Uterus (tissue), 4 donors: ENCODE measurements around the gene RRAD. TPM values are rescaled to one million over a fixed set of nuclear protein-coding genes. Genes with fewer than 3 reads are reported as not detected.

Experiments
- DNase-seq, 2 donors: peaks; one replicate each; pipeline ENCODE4 v3.0.0-alpha.2; 2019 to 2020
- H3K27ac ChIP-seq, 2 donors: fragments of 200-600 bp; sonication (generic); 1 replicate in 1 of 2; 2 replicates in 1 of 2; pipeline ENCODE4 v1.5.1; 2016 to 2018
- H3K27me3 ChIP-seq, 2 donors: fragments of 200-600 bp; sonication (generic); one replicate each; pipeline ENCODE4 v1.5.1; 2018 to 2019; ENCODE audit warnings: control low read depth in 1 of 2
- H3K36me3 ChIP-seq, 2 donors: fragments of 200-600 bp; sonication (generic); one replicate each; pipeline ENCODE4 v1.5.1; 2019; ENCODE audit warnings: control low read depth in 1 of 2
- H3K4me1 ChIP-seq, 2 donors: fragments of 200-600 bp; sonication (generic); one replicate each; pipeline ENCODE4 v1.5.1; 2018 to 2019; ENCODE audit warnings: control low read depth in 1 of 2
- H3K4me3 ChIP-seq, 2 donors: fragments of 200-600 bp; sonication (generic); 1 replicate in 1 of 2; 2 replicates in 1 of 2; pipeline ENCODE4 v1.5.1; 2018 to 2019; ENCODE audit warnings: mild to moderate bottlenecking in 1 of 2
- H3K9me3 ChIP-seq, 2 donors: fragments of 200-600 bp; sonication (generic); one replicate each; pipeline ENCODE4 v1.5.1; 2019; ENCODE audit warnings: control low read depth in 1 of 2
- POLR2A ChIP-seq, 2 donors: fragments of 450-650 bp; IDR thresholded peaks; one replicate each; pipeline ENCODE4 v1.6.1; 2016; ENCODE audit warnings: antibody characterized with exemption in 2 of 2, mild to moderate bottlenecking in 1 of 2, moderate library complexity in 1 of 2
- intact Hi-C: fragments of 100-400 bp; cut with DNase I; formaldehyde crosslinking; loops from one replicate; pipeline ENCODE4 v1.15.1; 2023; ENCODE audit warnings: low total_unique reads
- total RNA-seq, 4 donors: library from RNA; depleted of rRNA in 3 of 4; stranded (reverse); fragments of >200 nt in 3 of 4; gene quantifications; one replicate each; pipeline versions ENCODE4 v1.1.0 to v1.2.4, GENCODE V29; 2014 to 2023
- TF ChIP-seq, protein P1 (sequence below), 4 experiments: fragments of 200-600 bp in 2 of 4; fragments of 450-650 bp in 2 of 4; sonication (generic) in 2 of 4; IDR thresholded peaks; one replicate each; pipeline ENCODE4 v1.5.1; 2016 to 2019; ENCODE audit warnings: antibody characterized with exemption in 4 of 4, mild to moderate bottlenecking in 2 of 4, moderate library complexity in 1 of 4
- donor health status: DM: yes; HTN: yes; CAD: no.

Gene RRAD
- total RNA-seq, 4 donors from 2014 or later = 7.5 to 32.8 (median 18.8) TPM

DNA sequence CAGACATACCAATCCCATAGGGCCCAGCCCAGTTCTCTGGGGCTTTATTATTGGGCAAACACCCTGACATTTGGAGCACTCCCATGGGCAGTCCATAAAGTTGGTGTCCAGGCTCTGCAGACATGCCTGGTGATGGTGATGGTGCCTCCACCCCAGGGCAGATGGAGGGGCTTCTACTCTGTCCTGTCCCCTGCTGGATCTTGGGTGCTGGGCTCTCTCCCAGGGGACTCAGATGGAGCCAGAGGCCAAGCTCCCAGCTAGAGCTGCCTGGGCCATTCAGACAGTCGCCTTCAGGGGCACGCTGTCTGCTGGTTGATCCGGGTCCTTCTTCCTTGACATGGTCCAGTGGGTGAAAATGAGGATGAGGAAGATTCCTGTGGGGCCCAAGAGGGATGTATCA lies 17.2 kb downstream of the RRAD start:
- no peak for DNase-seq
- Histone ChIP-seq H3K9me3 (no peaks in the 10 kb centered on the region), H3K36me3 (no peaks in the 10 kb centered on the region), H3K4me3 (no peak overlapping the region), H3K4me1 (no peaks in the 10 kb centered on the region), H3K27ac (peak overlapping the region in 1 of 2 donors; percentile 27), H3K27me3 (no peaks in the 10 kb centered on the region)
- intact Hi-C loops = no loop called here
- TF ChIP-seq, protein P1, sequence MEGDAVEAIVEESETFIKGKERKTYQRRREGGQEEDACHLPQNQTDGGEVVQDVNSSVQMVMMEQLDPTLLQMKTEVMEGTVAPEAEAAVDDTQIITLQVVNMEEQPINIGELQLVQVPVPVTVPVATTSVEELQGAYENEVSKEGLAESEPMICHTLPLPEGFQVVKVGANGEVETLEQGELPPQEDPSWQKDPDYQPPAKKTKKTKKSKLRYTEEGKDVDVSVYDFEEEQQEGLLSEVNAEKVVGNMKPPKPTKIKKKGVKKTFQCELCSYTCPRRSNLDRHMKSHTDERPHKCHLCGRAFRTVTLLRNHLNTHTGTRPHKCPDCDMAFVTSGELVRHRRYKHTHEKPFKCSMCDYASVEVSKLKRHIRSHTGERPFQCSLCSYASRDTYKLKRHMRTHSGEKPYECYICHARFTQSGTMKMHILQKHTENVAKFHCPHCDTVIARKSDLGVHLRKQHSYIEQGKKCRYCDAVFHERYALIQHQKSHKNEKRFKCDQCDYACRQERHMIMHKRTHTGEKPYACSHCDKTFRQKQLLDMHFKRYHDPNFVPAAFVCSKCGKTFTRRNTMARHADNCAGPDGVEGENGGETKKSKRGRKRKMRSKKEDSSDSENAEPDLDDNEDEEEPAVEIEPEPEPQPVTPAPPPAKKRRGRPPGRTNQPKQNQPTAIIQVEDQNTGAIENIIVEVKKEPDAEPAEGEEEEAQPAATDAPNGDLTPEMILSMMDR (IDR thresholded peaks at IDR 0.05) = no peak
- TF ChIP-seq POLR2A (IDR thresholded peaks at IDR 0.05) = no peak

DNA sequence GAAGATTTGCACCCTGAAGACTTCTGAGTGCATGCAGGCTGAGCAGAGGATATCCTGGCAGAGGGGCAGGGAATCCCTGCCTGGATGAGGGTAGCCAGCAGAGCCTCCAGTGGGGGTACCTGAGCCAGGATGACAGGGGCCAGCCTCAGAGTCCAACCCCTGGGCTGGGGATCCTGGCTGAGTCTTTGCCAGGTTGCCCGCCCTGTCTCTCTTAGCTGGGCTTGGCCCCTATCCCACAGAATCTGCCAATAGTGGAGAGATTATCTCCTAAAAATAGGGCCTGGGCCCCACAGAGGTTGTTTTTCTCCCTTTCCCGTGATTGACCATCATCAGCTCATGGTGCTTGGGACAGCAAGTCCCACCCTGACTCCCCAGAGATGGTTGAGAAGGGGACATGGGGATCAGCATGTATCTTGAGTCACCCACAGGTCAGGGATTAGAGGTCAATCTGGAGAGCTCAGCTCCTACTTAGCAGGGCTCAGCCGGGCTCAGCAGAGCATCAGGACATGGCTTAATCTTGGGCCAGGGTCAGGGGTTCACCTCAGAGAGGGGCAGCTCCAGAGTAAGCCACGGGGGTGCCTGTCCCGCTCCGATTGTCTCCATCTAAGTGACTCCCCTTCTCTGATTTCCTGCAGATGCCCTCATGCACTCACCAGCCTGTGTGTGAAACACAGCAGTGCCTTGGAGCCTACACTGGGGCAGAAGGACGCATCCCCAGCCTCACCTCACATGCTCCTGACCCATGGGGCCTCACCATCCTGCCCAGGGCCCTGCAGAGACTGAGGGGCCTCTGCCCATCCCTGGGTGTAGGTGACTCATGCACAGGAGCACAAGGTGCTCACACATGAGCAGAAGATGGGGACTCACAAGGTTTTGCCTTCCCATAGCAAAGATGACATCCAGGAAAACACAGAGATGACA lies 18.2 kb downstream of the RRAD start:
- Histone ChIP-seq H3K4me3 (no peak overlapping the region), H3K27me3 (no peaks in the 10 kb centered on the region), H3K36me3 (no peaks in the 10 kb centered on the region), H3K9me3 (no peaks in the 10 kb centered on the region), H3K4me1 (no peaks in the 10 kb centered on the region), H3K27ac (peak overlapping the region; percentile 35 to 47)
- TF ChIP-seq, protein P1 (IDR thresholded peaks at IDR 0.05) = no peak
- no peak for TF ChIP-seq POLR2A (IDR thresholded peaks at IDR 0.05)
- DNase-seq = no peak
- intact Hi-C loops = no loop called here

DNA sequence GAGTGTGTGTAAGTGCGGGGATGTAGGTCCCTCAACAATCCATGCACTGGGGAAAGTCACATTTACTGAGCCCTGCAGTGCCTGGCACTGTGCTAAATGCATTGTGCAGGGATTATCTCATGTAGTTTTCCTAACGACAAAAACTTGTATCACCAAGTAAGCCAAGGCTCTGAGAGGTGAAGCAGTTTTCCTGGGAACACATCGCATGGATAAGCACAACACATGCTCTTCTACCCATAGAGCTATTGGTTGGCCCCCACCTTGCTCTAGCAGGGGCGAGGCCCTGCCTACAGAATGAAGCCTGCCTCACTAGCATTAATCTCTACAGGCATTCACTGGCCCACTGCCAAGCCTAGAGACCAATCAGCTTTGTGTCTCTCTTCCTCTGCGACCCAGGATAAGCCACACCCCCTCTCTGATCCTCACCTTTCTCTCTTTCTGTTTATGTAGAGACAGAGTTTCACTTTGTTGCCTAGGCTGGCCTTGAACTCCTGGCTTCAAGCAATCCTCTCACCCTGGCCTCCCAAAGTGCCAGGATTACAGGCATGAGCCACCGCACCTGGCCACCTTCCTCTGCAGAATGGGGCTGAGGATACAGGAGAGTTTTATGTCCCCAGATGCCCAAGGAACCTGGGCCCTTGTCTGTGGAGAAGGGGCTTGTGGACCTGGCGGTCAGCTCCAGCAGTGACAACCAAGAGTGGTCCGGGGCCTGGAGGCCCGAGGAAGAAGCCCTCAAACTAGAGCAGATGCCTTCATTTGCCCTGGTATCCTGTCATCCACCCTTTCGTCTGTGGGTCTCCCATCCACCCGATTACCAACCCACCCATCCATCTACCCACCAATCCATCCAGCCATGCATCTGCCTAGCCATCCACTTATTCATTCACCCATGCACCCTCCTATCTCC lies 19.4 kb downstream of the RRAD start:
- no peak for DNase-seq
- Histone ChIP-seq H3K4me1 (no peaks in the 10 kb centered on the region), H3K4me3 (no peak overlapping the region), H3K27ac (peak overlapping the region; percentile 59 to 90), H3K36me3 (no peaks in the 10 kb centered on the region), H3K27me3 (no peaks in the 10 kb centered on the region), H3K9me3 (no peaks in the 10 kb centered on the region)
- intact Hi-C loops = no loop called here
- TF ChIP-seq, protein P1 (IDR thresholded peaks at IDR 0.05) = no peak
- no peak for TF ChIP-seq POLR2A (IDR thresholded peaks at IDR 0.05)

DNA sequence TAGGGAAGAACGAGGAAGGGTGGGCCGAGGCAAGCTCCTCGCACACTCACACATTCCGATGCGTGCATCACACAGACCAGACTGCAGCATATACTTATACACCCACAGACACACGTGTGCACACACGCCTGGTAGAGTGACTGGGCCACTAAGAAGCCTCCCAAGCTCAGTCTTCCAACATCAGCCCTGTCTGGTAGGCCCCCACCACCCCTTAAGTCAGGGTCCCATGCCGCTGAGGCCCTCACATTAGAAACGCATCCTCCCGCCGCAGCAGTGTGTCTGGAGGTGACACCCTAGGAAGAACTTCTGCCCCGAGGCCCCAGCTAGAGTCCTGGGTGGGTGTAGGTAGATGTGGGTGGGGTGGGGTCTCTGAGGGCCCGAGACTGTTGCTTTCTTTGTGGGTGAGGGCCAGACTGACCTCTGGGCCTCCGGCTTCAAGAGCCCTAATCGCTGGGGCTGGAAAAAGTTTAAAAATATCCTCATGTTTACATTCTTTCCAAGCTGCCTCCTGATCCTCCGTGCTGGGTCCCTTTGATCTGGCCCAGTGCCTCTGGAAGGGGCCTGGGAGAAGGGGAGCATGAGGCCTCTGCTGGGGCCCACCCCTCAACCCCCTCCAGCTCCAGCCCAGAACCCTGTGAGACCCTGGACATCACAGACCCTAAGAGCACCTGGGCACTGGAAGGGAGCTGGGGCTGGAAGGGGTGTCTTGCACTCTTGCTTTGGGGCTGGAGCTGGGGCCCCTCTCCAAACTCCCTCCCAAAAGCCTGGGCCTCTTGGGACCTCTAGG lies 20.3 kb downstream of the RRAD start:
- no peak for TF ChIP-seq POLR2A (IDR thresholded peaks at IDR 0.05)
- TF ChIP-seq, protein P1 (IDR thresholded peaks at IDR 0.05) = no peak
- Histone ChIP-seq H3K4me3 (no peak overlapping the region), H3K27me3 (no peaks in the 10 kb centered on the region), H3K27ac (peak overlapping the region; percentile 59 to 90), H3K4me1 (no peaks in the 10 kb centered on the region), H3K36me3 (no peaks in the 10 kb centered on the region), H3K9me3 (no peaks in the 10 kb centered on the region)
- intact Hi-C loops = no loop called here
- no peak for DNase-seq
